Heart right ventricle (tissue), 16 donors: ENCODE data around the gene EIPR1. TPM values are rescaled to one million over a fixed set of nuclear protein-coding genes. Genes with fewer than 3 reads are reported as not detected.
A peak's percentile ranks its signal among the peaks of the same experiment; 100 is the strongest.

ENCODE experiments used
- ATAC-seq, 8 donors: fragments of 200-7000 bp; cut with Tn5 transposase; one replicate each; pipeline ENCODE4 v1.9.1; 2020; ENCODE audit warnings: mild to moderate bottlenecking in 8 of 8, moderate library complexity in 8 of 8, moderate number of reproducible peaks in 1 of 8
- DNase-seq, 2 donors: peaks; one replicate each; pipeline ENCODE4 v3.0.0-alpha.2; 2020
- H3K27ac ChIP-seq, 10 donors: fragments of 200-600 bp; sonication (generic) in 2 of 10; one replicate each; pipeline versions ENCODE4 v1.5.0 to v1.8.0; 2020 to 2022; ENCODE audit warnings: mild to moderate bottlenecking in 3 of 10
- H3K27me3 ChIP-seq, 7 donors: fragments of 200-600 bp; one replicate each; pipeline ENCODE4 v1.8.0; 2021 to 2022; ENCODE audit warnings: mild to moderate bottlenecking in 2 of 7
- H3K36me3 ChIP-seq, 9 donors: fragments of 200-600 bp; sonication (generic) in 1 of 9; one replicate each; pipeline versions ENCODE4 v1.5.0 to v1.8.0; 2020 to 2022; ENCODE audit warnings: mild to moderate bottlenecking in 2 of 9
- H3K4me1 ChIP-seq, 9 donors: fragments of 200-600 bp; sonication (generic) in 1 of 9; one replicate each; pipeline versions ENCODE4 v1.5.0 to v1.8.0; 2020 to 2022; ENCODE audit warnings: mild to moderate bottlenecking in 4 of 9
- H3K4me3 ChIP-seq, 10 donors: fragments of 200-600 bp; sonication (generic) in 2 of 10; one replicate each; pipeline versions ENCODE4 v1.5.0 to v1.8.0; 2020 to 2022; ENCODE audit warnings: mild to moderate bottlenecking in 7 of 10, moderate library complexity in 2 of 10
- H3K9me3 ChIP-seq, 11 donors: fragments of 200-600 bp in 10 of 11; sonication (generic) in 2 of 11; one replicate each; pipeline versions ENCODE4 v1.5.0 to v1.8.0; 2013 to 2022; ENCODE audit warnings: mild to moderate bottlenecking in 2 of 11, control low read depth in 1 of 11, moderate library complexity in 1 of 11
- CTCF ChIP-seq, 9 donors: fragments of 200-600 bp; sonication (generic) in 2 of 9; IDR thresholded peaks; one replicate each; pipeline versions ENCODE4 v1.5.0 to v1.8.0; 2021 to 2022; ENCODE audit warnings: antibody characterized with exemption in 9 of 9, mild to moderate bottlenecking in 5 of 9, moderate library complexity in 1 of 9
- WGBS, 2 donors: extraction: QIAGEN DNeasy Blood & Tissue Kit; methylation state at CpG; one replicate each; pipeline ENCODE4 v1.1.7; 2013; ENCODE audit warnings: inconsistent platforms in 1 of 2; 5-methylcytosine and 5-hydroxymethylcytosine counted together
- intact Hi-C, 10 donors: fragments of 100-400 bp; cut with DNase I; formaldehyde crosslinking; loops; one replicate each; pipeline versions ENCODE4 v1.11.1 to v1.14.2; 2022
- polyA plus RNA-seq, 2 donors: library from polyadenylated mRNA; stranded (reverse); fragments of 200-250 nt; gene quantifications; one replicate each; pipeline ENCODE4 v1.2.3, GENCODE V29; 2013
- total RNA-seq, 10 donors: library from RNA; stranded (reverse); fragmentation: NEBNext Ultra II Directional in 3 of 10; extraction: Animal tissue kit (Norgen Biotek cat#: 25700) in 3 of 10; gene quantifications; one replicate each; pipeline versions ENCODE4 v1.2.1 to v1.2.4, GENCODE V29; 2021 to 2023
- donor health status: Arrhythmogenic right ventricular cardiomyopathy.
- donor health status: ischemic (EF 13 %, LVEDD 7.1; RV severe dilation, severe dysfunction).
- donor health status: healthy with polysubstance abuse.
- donor health status: DM: no; HTN: yes; CAD: no.
- donor health status: DM: no; HTN: no; CAD: no.
- donor health status: ischemic (EF 25% LVEDD 6.9; RV normal size, moderate dysfunction).
- donor health status: ischemic (EF 25% LVEDD 5.7; RV mildly dilated, moderate dysfunction).
- donor health status: healthy.
- donor health status: DM: yes; HTN: yes; CAD: no.
- donor health status: Ischemic cardiomyopathy.
- donor health status: ischemic (EF 35%, LVEDD 5.7; RV mildly dilated, moderate dysfunction).
- donor health status: nonischemic (EF 11% LVEDD 7.7; RV severe dilation, severe dysfunction).
- donor health status: DM: yes; HTN: yes; CAD: no.
- donor health status: PGD.
- donor health status: ischemic (EF 29% LVEDD 5.4; RV normal size, mild dysfunction).
- donor health status: nonischemic (EF 23%, LVEDD 6.1; RV moderate dilation, normal function).

EIPR1 gene
- total and polyA plus RNA-seq, 12 donors, result 6.8 to 22.3 (median 12.0) TPM

- H3K27me3 ChIP-seq, result no peaks in the 10 kb centered on the region
- WGBS, 2 donors, result 83 to 86% methylated on average over 25 of the region's 25 CpGs
- H3K27ac ChIP-seq, result no peak overlapping the region
- H3K4me3 ChIP-seq, result no peak overlapping the region
- H3K9me3 ChIP-seq, result no peaks in the 10 kb centered on the region
- ATAC-seq, result peak in 1 of 8 donors; percentile 24
- DNase-seq, result no peak
- H3K4me1 ChIP-seq, result no peaks in the 10 kb centered on the region
- intact Hi-C loops, result no loop called here
- TF ChIP-seq CTCF (IDR thresholded peaks at IDR 0.05), result no peak
- peaks cover 0 to 63% (median 13%) of the 10 kb centered on the region in 9 donors for H3K36me3 ChIP-seq
These were observed 36.7 kb upstream of the EIPR1 start for GRCh38 chr2:3414133-3414860.

- Histone ChIP-seq H3K4me3 (no peak overlapping the region), H3K36me3 (peaks cover 0 to 60% (median 12%) of the 10 kb centered on the region in 9 donors), H3K27me3 (no peaks in the 10 kb centered on the region), H3K27ac (no peak overlapping the region), H3K4me1 (no peaks in the 10 kb centered on the region), H3K9me3 (no peaks in the 10 kb centered on the region)
- no peak for TF ChIP-seq CTCF (IDR thresholded peaks at IDR 0.05)
- ATAC-seq (no peak), DNase-seq (no peak)
- 90 to 95% methylated on average over 4 of the region's 4 CpGs for WGBS, 2 donors
- intact Hi-C loops, result no loop called here
These were observed 36.1 kb upstream of the EIPR1 start for GRCh38 chr2:3413697-3414096.

- Histone ChIP-seq H3K9me3 (no peaks in the 10 kb centered on the region), H3K27ac (no peak overlapping the region), H3K27me3 (no peaks in the 10 kb centered on the region), H3K36me3 (peaks cover 0 to 56% (median 6%) of the 10 kb centered on the region in 9 donors), H3K4me1 (peaks cover 0 to 19% (median 10%) of the 10 kb centered on the region in 9 donors), H3K4me3 (no peak overlapping the region)
- DNase-seq (no peak), ATAC-seq (no peak)
- intact Hi-C loops, result no loop called here
- no peak for TF ChIP-seq CTCF (IDR thresholded peaks at IDR 0.05)
- 85 to 92% methylated on average over 3 of the region's 3 CpGs for WGBS, 2 donors
These were observed 33.5 kb upstream of the EIPR1 start for GRCh38 chr2:3411103-3411502.

GRCh38 chr2:3409627-3410170 is 32.1 kb upstream of the EIPR1 start:
- Histone ChIP-seq H3K4me1 (peaks cover 0 to 33% (median 15%) of the 10 kb centered on the region in 9 donors), H3K4me3 (no peak overlapping the region), H3K27me3 (no peaks in the 10 kb centered on the region), H3K36me3 (peaks cover 0 to 58% (median 3%) of the 10 kb centered on the region in 9 donors), H3K27ac (no peak overlapping the region), H3K9me3 (no peaks in the 10 kb centered on the region)
- ATAC-seq (peak in 1 of 8 donors; percentile 30), DNase-seq (no peak)
- no peak for TF ChIP-seq CTCF (IDR thresholded peaks at IDR 0.05)
- intact Hi-C loops, result no loop called here
- 95% methylated on average over 12 of the region's 12 CpGs for WGBS, 2 donors
